ENCODE measurements around the gene ERRFI1. TPM values are rescaled to one million over a fixed set of nuclear protein-coding genes. Genes with fewer than 3 reads are reported as not detected.
A peak's percentile ranks its signal among the peaks of the same experiment; 100 is the strongest.

ERRFI1 gene
- total and polyA plus RNA-seq, 10 of the 15 experiments (the other 5 are each of a cell fraction or from before 2014, with no cell fraction given), result 0.90 to 6.5 (median 3.1) TPM

DNA sequence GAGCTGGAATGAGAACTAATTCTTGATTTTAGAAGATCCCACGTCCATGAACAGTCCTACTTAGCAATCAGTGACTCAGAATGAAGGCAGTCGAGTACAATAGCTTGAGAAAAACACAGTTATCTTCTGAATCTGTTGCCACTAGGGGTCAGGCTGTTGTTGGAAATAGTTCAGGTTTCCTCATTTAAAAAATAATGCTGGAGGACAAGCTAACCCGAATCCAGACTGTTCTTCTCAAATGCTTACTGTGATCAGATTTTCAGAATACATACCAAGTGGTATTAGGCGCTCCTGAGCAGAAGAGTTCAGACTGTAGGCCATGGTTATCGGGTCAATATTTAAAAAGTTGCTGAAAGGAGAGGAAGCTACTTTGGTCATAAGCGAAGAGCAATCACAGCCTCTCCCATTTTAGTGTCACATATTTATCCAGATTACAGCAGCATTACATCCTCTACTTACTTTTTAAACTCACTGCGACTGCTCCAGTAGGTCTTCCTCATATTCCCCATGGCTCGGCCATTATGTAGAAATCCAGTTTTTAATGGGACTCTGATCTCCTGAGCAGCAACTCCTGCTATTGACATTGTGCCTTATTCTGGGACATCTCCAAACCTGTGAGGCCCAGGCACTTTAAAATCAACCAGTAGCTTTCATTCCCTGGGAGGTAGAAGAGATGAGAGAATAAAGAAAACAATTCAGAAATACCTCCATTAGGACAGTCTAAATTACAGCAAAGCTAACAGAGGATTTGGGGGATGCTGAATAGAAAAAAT, 10.9 kb downstream of the ERRFI1 start:
- Histone ChIP-seq H3K9ac (ENCODE audit: control insufficient read depth, insufficient read depth, low read length) (no peak overlapping the region), H3K27ac (ENCODE audit: control insufficient read depth, insufficient read depth) (no peak overlapping the region), H3K4me1 (ENCODE audit: control insufficient read depth, insufficient read depth, low read length) (no peaks in the 10 kb centered on the region), H3K36me3 (ENCODE audit: control insufficient read depth in 2 of 2, insufficient read depth in 2 of 2, low read length in 1 of 2) (peaks cover 0 to 3% of the 10 kb centered on the region in 2 experiments; a peak in 2 of 4 replicates), H3K79me2 (ENCODE audit: control insufficient read depth, insufficient read depth, low read length) (no peaks in the 10 kb centered on the region), H3K4me2 (ENCODE audit: control insufficient read depth, insufficient read depth) (no peak overlapping the region), H4K20me1 (ENCODE audit: control insufficient read depth, insufficient read depth) (no peaks in the 10 kb centered on the region), H3K4me3 (no peak overlapping the region), H3K9me3 (replicated peaks; ENCODE audit: control insufficient read depth, insufficient read depth, low read length) (no peaks in the 10 kb centered on the region), H2AFZ (ENCODE audit: control insufficient read depth, low read depth, low read length) (no peak overlapping the region), H3K27me3 (replicated peaks in 1 of 2; ENCODE audit: control insufficient read depth in 2 of 2, insufficient read depth in 2 of 2, low read length in 1 of 2) (no peaks in the 10 kb centered on the region)
- in situ Hi-C loops (cut with MboI) (loop anchor here (10.0 kb wide), 1 partner anchor 330 kb away; no protein-coding TSS in a partner anchor), intact Hi-C loops (cut with micrococcal nuclease; ENCODE audit: unreplicated experiment) (loop anchor here (1.0 to 5.0 kb wide), 3 partner anchors 33 to 334 kb away; no protein-coding TSS in a partner anchor)
- CTCF ChIA-PET, result interaction anchor here (0.6 to 11.7 kb wide), 61 partner anchors 9 to 917 kb away, joined by 3 to 263 read pairs (median 4); no protein-coding TSS in a partner anchor
- no TSS peak for BruUV-seq (replicated peaks)
- RAD21 ChIA-PET (ENCODE audit: unreplicated experiment), result interaction anchor here (0.6 to 8.1 kb wide), 26 partner anchors 9 to 1572 kb away, joined by 3 to 96 read pairs (median 4); partner anchors contain the start of gene SLC45A1
- POLR2A ChIA-PET, result no interaction called here
- FAIRE-seq (peak; percentile 80), ATAC-seq (peak; percentile 91), DNase-seq (ENCODE audit: low read depth, low spot score) (peak; percentile 26)
- SMC1A ChIA-PET (ENCODE audit: uncharacterized antibody, unreplicated experiment), result interaction anchor here (0.6 to 10.0 kb wide), 36 partner anchors 9 to 716 kb away, joined by 3 to 79 read pairs (median 4); no protein-coding TSS in a partner anchor
- 37% methylated on average over 8 of the region's 8 CpGs for WGBS (ENCODE audit: insufficient coverage, insufficient replicate concordance, low lambda C conversion rate, missing lambda C conversion rate)
- no peak for TF ChIP-seq RB1 (IDR thresholded peaks at IDR 0.05; ENCODE audit: borderline replicate concordance)
- TF ChIP-seq, protein P1, sequence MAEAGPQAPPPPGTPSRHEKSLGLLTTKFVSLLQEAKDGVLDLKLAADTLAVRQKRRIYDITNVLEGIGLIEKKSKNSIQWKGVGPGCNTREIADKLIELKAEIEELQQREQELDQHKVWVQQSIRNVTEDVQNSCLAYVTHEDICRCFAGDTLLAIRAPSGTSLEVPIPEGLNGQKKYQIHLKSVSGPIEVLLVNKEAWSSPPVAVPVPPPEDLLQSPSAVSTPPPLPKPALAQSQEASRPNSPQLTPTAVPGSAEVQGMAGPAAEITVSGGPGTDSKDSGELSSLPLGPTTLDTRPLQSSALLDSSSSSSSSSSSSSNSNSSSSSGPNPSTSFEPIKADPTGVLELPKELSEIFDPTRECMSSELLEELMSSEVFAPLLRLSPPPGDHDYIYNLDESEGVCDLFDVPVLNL (IDR thresholded peaks at IDR 0.05; ENCODE audit: low read depth, low read length), result no peak
- TF ChIP-seq ASH2L (IDR thresholded peaks at IDR 0.05; ENCODE audit: borderline replicate concordance, low read depth), result no peak
- TF ChIP-seq RCOR1 (conservative IDR thresholded peaks at IDR 0.05; ENCODE audit: low read depth, low read length), result no peak
- TF ChIP-seq EZH2 (IDR thresholded peaks at IDR 0.05; ENCODE audit: borderline replicate concordance, control insufficient read depth, low read depth, low read length), result no peak
- TF ChIP-seq ATF7 (IDR thresholded peaks at IDR 0.05; ENCODE audit: low read depth), result no peak
- no peak for TF ChIP-seq E2F8 (IDR thresholded peaks at IDR 0.05; ENCODE audit: low read depth, partially characterized antibody)
- no peak for TF ChIP-seq IKZF2 (IDR thresholded peaks at IDR 0.05)
- TF ChIP-seq, protein P2, sequence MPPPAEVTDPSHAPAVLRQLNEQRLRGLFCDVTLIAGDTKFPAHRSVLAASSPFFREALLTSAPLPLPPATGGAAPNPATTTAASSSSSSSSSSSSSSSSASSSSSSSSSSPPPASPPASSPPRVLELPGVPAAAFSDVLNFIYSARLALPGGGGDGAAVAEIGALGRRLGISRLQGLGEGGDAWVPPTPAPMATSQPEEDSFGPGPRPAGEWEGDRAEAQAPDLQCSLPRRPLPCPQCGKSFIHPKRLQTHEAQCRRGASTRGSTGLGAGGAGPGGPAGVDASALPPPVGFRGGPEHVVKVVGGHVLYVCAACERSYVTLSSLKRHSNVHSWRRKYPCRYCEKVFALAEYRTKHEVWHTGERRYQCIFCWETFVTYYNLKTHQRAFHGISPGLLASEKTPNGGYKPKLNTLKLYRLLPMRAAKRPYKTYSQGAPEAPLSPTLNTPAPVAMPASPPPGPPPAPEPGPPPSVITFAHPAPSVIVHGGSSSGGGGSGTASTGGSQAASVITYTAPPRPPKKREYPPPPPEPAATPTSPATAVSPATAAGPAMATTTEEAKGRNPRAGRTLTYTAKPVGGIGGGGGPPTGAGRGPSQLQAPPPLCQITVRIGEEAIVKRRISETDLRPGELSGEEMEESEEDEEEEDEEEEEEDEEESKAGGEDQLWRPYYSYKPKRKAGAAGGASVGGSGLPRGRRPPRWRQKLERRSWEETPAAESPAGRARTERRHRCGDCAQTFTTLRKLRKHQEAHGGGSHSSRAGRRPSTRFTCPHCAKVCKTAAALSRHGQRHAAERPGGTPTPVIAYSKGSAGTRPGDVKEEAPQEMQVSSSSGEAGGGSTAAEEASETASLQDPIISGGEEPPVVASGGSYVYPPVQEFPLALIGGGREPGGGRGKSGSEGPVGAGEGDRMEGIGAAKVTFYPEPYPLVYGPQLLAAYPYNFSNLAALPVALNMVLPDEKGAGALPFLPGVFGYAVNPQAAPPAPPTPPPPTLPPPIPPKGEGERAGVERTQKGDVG (CRISPR knock-in tag; IDR thresholded peaks at IDR 0.05), result no peak
- 0 out of 2 replicates have a peak, but pooled peaks have one; percentile 28 for TF ChIP-seq YY1 (IDR thresholded peaks at IDR 0.05; ENCODE audit: low read depth, low read length)
- TF ChIP-seq, protein P3, sequence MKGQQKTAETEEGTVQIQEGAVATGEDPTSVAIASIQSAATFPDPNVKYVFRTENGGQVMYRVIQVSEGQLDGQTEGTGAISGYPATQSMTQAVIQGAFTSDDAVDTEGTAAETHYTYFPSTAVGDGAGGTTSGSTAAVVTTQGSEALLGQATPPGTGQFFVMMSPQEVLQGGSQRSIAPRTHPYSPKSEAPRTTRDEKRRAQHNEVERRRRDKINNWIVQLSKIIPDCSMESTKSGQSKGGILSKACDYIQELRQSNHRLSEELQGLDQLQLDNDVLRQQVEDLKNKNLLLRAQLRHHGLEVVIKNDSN (IDR thresholded peaks at IDR 0.05; ENCODE audit: borderline replicate concordance, extremely low read length, insufficient read depth, low read depth, low read length), result no peak
- no peak for TF ChIP-seq IRF4 (IDR thresholded peaks at IDR 0.05; ENCODE audit: low read depth, low read length)
- no peak for TF ChIP-seq CBFB (IDR thresholded peaks at IDR 0.05; ENCODE audit: low read depth)

All from GM12878 (cell line).